GM19328 (cell line): ENCODE data around the gene TMEM267.
"Not testable (repeated sequence)": the region's sequence is repeated elsewhere in the genome, so short reads cannot be mapped to it uniquely, and the experiment has no call there.

Experiments
- ATAC-seq: cut with Tn5 transposase; IDR thresholded peaks from one replicate; pipeline ENCODE4 v1.9.1; 2021; ENCODE audit warnings: mild to moderate bottlenecking, moderate library complexity; ENCODE audit not compliant: unreplicated experiment

TMEM267 gene

DNA sequence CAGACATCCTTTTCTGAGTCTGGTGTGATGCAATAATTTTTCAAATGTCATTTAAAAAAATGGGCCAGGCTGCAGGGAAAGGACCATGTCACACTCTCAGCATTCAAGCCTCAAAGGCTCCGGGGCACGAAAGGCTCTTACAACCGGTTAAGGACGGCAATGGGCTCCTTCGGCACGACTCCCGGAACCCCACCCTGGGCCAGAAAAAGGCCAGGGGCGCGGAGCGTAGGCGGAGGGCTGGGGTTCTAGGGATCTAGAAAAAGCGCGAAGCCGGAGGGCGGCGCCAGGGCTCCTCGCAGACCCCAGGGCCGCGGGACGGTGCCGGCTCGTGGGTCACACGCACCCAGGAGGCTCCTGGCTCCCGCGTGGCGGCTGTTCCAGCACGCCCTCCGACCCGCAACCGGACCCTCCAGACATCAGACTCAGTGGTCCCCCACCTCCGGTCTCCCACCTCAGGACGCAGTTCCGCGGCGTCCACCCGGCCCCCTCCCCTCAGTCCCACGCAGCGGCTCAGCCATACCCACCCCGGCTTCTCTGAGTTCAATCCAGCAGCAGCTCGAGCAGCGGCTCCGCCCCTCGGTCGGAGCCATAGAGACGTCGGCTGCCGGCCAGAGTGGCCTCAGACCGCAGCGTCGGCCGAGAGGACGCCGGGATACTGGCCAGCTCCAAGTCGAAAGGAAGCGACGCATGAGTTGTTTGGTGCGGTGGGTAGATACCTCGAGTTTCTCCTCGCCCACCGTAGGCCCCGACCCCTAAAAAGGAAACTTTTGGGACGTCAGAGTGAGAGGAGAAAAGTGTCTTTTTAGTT lies at the start of gene TMEM267:
Gene TMEM267 (minus strand): TSS at position 568 of the 808 bp plus-strand sequence. CDS start 29,896 bp downstream, outside the sequence.
- peak; percentile 92 for ATAC-seq

- ATAC-seq, result no peak
Observed at GRCh38 chr5:43530648-43531047, 47.0 kb upstream of the TMEM267 start.

- ATAC-seq, result no peak
Observed at GRCh38 chr5:43523662-43524072, 40.0 kb upstream of the TMEM267 start.

DNA sequence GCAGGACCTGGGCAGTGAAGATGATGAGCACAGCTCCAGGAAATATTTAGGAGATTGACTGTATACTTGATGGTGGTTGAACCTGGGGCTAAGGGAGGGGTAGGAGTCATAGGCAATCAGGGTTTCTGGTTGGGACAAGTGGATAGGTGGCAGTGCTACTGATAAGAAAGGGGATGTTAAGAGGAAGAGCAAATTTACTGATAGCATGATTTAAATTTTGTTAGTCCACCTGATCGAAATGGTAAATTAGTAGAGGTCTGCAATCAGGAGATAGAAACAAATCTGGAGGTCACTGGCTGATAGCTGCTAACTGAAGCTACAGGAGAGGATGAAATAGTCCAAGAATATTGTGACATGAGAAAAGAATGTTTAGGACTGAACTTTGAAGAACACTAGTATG lies 37.0 kb upstream of the TMEM267 start:
- ATAC-seq, result no peak

DNA sequence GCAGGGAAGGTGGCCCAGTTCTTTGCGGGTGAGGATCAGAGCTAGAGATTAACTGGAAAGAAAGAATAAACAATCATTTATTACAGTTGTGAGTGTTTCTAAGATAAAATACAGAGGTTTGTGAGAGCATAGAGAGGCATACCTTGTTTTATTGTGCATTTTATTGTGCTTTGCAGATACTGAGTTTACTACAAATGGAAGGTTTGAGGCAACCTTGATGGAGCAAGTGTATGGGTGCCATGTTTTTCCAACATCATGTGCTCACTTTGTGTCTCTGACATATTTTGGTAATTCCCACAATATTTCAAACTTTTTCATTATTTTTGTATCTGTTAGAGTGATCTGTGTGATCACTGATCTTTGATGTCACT lies 32.0 kb upstream of the TMEM267 start:
- no peak for ATAC-seq

DNA sequence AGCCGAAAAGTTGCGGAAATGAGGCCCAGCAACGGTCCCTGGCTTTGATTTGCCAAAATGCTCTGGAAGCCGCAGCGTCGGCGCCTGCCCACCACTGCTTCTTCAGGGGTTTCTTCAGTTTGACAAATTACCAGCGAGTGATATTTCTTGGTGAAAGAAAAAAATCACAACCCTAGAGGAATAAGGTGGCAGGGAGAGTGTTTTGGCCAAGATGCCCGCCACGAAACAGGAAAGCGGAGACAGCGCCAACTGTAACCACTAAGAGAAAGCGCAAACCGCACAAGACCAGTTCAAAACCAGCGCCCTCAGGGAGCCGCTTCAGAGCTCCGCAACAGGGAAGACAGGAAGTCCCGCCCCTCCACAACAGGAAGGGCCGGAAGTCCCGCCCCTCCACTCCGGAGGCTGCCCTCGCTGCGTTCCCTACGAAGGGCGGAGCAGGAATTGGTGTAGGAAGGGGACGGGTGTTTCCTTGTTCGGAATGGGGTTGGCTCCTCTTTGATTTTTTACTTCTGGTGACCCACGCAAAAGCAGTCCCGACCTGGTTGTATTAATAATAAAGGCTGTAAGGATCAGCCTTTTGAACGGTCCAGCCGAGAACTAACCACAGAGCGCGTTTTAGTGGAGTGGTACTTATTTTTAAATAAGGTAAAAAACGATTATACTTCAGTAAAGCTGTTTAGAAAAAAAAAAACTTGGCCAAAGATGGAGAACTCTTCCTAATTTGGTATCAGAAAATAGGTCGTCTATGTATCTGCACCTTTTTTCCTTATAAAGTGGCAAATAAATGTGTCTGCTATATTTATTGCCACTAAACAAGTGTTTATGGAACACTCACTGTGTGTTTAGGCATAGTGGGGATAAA lies 31.4 kb upstream of the TMEM267 start, which contains the start of gene C5orf34:
Gene C5orf34 (minus strand): TSS at position 333 of the 862 bp plus-strand sequence. CDS start 5,809 bp downstream, outside the sequence.
- ATAC-seq, result peak; percentile 96

GRCh38 chr5:43514471-43514815 lies 30.8 kb upstream of the TMEM267 start:
- ATAC-seq, result peak; percentile 33

DNA sequence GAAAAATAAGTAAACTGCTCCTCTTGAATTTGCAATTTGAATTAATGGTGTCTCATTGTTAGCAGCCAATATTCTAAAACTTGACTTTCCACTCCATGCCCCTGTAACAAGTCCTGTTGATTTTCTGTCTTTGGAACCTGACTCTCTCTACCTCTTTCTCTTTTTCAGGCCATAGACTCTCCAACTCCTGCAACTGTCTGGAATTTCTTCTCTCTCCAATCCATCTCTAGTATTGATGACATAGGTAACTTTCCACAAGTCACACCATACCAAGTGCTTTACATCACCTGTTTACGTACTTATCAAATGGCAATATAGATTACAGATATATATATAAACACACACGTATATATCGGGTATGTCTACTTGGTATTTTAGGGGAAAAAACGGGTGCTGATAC lies 30.4 kb upstream of the TMEM267 start:
- no peak for ATAC-seq

GRCh38 chr5:43511062-43511461 lies 27.4 kb upstream of the TMEM267 start:
- not testable (repeated sequence) for ATAC-seq

- ATAC-seq, result no peak
Observed at GRCh38 chr5:43498581-43498980, 14.9 kb upstream of the TMEM267 start.

DNA sequence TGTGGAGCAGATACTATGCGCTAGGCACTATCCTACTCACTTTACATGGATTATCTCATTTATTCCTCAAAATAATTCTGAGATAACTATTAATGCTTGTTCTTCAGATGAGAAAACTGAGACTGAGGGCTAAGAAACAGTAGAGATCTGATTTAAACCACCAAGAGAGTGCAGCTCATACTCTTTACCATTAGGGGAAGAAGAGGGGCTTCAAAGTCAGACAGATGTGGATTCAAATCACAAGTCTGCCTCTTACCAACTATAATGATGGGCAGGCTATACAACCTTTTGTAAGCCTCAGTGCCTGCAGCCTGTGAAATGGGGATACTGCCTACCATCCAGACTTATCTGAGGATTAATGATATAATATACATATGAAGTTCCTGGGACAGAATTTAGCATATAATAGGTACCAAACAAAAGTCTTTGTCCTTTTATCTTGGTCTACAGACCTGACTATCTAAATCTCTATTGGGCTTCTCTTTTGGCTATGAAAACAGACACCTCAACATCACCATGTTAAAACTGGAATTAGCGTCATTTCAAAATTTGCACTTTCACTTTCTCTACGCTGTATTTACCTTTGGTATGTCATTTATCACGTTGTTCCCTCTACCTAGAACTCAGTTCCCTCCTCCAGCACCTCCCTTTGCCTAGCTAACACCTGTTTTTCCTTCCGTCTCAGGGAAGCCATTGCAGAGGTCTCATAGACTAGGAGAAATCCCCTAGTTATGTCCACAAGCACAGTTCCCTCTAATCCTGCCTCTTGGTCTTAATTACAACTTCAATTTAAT lies 13.8 kb upstream of the TMEM267 start:
- no peak for ATAC-seq

DNA sequence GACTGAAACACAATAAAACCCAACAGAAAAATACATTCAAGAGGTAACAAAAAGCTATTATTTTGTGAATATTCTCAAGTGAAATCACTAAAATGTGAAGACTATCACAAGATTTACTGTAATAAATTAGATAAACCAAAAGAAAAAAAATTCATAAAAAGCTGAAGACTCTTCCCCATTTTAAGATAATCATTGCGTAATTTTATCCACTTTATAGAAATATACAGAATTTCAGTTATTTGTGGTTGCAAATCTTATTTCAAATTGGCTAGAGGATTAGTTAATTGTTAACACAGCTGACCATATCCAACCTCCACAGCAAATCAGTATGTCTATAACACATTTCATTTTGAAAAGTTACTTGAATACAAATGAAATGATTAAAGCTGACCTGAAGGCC lies 7.7 kb upstream of the TMEM267 start:
- ATAC-seq, result no peak

- ATAC-seq, result no peak
Observed at GRCh38 chr5:43486353-43486752, 2.7 kb upstream of the TMEM267 start.

DNA sequence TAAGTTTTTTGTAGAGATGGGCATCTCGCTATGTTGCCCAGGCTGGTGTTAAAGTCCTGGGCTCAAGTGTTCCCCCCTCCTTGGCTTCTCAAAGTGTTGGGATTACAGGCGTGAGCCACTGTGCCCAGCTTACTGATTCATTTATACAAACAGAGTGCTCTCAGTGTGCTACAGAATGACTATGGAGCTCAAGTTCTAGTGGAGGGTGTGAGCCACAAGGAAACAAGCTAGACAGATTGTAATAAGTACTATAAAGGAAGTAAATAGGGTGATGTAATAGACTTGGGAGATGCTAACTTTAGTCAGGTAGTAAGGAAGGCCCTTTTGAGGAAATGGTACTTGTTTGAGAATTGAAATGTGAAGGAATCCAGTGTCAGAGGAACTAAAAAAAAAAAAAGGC lies 1.7 kb upstream of the TMEM267 start:
- ATAC-seq, result no peak

GRCh38 chr5:43484106-43484849 lies 613 bp upstream of the TMEM267 start:
- peak; percentile 53 for ATAC-seq

DNA sequence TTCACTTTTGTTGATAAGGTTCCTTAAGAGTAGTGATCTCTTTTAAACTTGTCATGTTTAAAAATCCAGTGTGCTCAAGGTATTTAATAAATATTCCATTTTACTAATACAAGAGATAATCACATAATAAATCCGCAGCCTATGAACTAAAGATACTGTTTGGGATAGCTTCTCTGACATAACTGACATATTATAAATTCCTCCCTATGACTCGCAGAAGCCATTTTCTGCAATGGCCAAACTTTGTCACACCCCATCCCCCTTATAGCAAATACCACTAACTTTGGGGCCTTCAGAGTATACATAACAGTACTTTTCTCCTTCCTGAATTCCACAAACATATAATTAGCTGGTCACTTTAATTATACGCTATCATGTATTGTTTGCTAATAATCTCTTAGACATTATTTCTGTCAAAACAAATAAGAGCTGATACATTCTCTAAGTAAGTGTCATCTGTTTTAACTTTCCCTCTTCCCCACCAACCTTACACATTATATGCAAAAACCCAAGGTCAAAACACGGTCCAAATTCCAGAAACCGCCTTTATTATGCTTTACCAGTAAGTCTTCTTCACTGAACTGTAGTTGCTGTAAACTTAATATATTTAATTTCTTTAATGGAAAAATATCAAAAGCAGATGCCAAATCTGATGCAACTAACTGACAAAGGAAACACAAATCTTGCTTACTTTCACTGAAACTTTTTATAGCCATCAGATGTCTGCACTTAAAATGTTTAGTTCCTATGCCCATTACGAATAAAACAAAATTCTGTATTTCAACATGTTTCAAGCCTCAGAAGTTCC lies 971 bp downstream of the TMEM267 start:
- no peak for ATAC-seq

- ATAC-seq, result no peak
Observed at GRCh38 chr5:43469671-43470391, 13.8 kb downstream of the TMEM267 start.

DNA sequence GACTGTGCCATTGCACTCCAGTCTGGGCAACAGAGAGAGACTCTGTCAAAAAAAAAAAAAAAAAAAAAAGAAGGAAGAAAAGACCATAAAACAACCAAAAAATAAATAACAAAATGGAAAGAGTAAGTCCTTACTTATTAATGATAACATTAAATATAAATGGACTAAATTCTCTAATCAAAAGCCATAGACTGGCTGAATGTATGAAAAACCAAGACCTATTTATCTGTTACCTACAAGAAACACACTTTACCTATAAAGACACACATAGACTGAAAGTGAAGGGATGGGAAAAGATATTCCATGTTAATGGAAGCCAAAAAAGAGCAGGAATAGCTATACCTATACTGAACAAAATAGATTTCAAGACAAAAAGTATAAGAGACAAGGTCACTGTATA lies 16.6 kb downstream of the TMEM267 start:
- ATAC-seq, result no peak

- not testable (repeated sequence) for ATAC-seq
Observed at GRCh38 chr5:43465455-43465854, 18.2 kb downstream of the TMEM267 start.
